Suprapubic skin (tissue), 4 donors: ENCODE data around the gene MYNN. TPM values are rescaled to one million over a fixed set of nuclear protein-coding genes. Genes with fewer than 3 reads are reported as not detected.

Experiments used
- DNase-seq, 2 donors: peaks; one replicate each; pipeline ENCODE4 v3.0.0-alpha.2; 2019; ENCODE audit warnings: low spot score in 2 of 2
- H3K27ac ChIP-seq: fragments of 200-600 bp; sonication (generic); one replicate; pipeline ENCODE4 v1.5.1; 2019
- H3K27me3 ChIP-seq: fragments of 200-600 bp; sonication (generic); one replicate; pipeline ENCODE4 v1.5.1; 2019
- H3K36me3 ChIP-seq: fragments of 200-600 bp; sonication (generic); one replicate; pipeline ENCODE4 v1.5.1; 2019
- H3K4me1 ChIP-seq: fragments of 200-600 bp; sonication (generic); one replicate; pipeline ENCODE4 v1.5.1; 2019
- H3K4me3 ChIP-seq: fragments of 200-600 bp; sonication (generic); one replicate; pipeline ENCODE4 v1.5.1; 2019; ENCODE audit warnings: mild to moderate bottlenecking
- H3K9me3 ChIP-seq: fragments of 200-600 bp; sonication (generic); one replicate; pipeline ENCODE4 v1.5.1; 2019
- CTCF ChIP-seq, 2 donors: fragments of 200-600 bp in 1 of 2; fragments of 450-650 bp in 1 of 2; sonication (generic) in 1 of 2; IDR thresholded peaks; one replicate each; pipeline ENCODE4 v1.5.1; 2016 to 2019; ENCODE audit warnings: antibody characterized with exemption in 2 of 2, mild to moderate bottlenecking in 1 of 2, moderate library complexity in 1 of 2
- EP300 ChIP-seq: sonication (generic); formaldehyde crosslinking; IDR thresholded peaks from one replicate; pipeline ENCODE4 v1.6.1; 2017; ENCODE audit warnings: antibody characterized with exemption
- POLR2A ChIP-seq, 2 donors: fragments of 450-650 bp; IDR thresholded peaks; one replicate each; pipeline ENCODE4 v1.6.1; 2017; ENCODE audit warnings: antibody characterized with exemption in 2 of 2, mild to moderate bottlenecking in 2 of 2, moderate library complexity in 2 of 2
- POLR2AphosphoS5 ChIP-seq, 3 donors: sonication (generic); formaldehyde crosslinking; IDR thresholded peaks; one replicate each; pipeline ENCODE4 v1.6.1; 2017; ENCODE audit warnings: antibody characterized with exemption in 3 of 3
- WGBS: methylation state at CpG from one replicate; pipeline ENCODE4 v1.1.5; 2018; 5-methylcytosine and 5-hydroxymethylcytosine counted together
- total RNA-seq, 4 donors: library from RNA; depleted of rRNA; stranded (reverse); fragments of >200 nt; gene quantifications; one replicate each; pipeline ENCODE4 v1.1.0, GENCODE V29; 2016

Gene MYNN
- total RNA-seq, 4 donors from 2014 or later: 13.6 to 19.2 (median 18.0) TPM

GRCh38 chr3:169790687-169791429, 17.7 kb downstream of the MYNN start:
- no peak overlapping the region for H3K27ac ChIP-seq
- WGBS: 90% methylated on average over 4 of the region's 4 CpGs
- H3K4me3 ChIP-seq: no peak overlapping the region
- H3K4me1 ChIP-seq: no peaks in the 10 kb centered on the region
- H3K36me3 ChIP-seq: peaks cover 47% of the 10 kb centered on the region
- no peaks in the 10 kb centered on the region for H3K27me3 ChIP-seq
- no peak for TF ChIP-seq POLR2AphosphoS5 (IDR thresholded peaks at IDR 0.05)
- TF ChIP-seq CTCF (IDR thresholded peaks at IDR 0.05): no peak
- no peak for TF ChIP-seq EP300
- no peak for TF ChIP-seq POLR2A (IDR thresholded peaks at IDR 0.05)
- no peak for DNase-seq
- H3K9me3 ChIP-seq: no peaks in the 10 kb centered on the region

GRCh38 chr3:169792359-169792758, 19.2 kb downstream of the MYNN start:
- 100% methylated on average over 1 of the region's 1 CpG for WGBS
- H3K4me1 ChIP-seq: no peaks in the 10 kb centered on the region
- H3K9me3 ChIP-seq: no peaks in the 10 kb centered on the region
- no peaks in the 10 kb centered on the region for H3K27me3 ChIP-seq
- peaks cover 35% of the 10 kb centered on the region for H3K36me3 ChIP-seq
- no peak for DNase-seq
- TF ChIP-seq CTCF (IDR thresholded peaks at IDR 0.05): no peak
- no peak overlapping the region for H3K27ac ChIP-seq
- H3K4me3 ChIP-seq: no peak overlapping the region

GRCh38 chr3:169804681-169805080, 31.5 kb downstream of the MYNN start:
- Histone ChIP-seq H3K4me1 (no peaks in the 10 kb centered on the region), H3K27ac (no peak overlapping the region), H3K9me3 (no peaks in the 10 kb centered on the region), H3K36me3 (peaks cover 5% of the 10 kb centered on the region), H3K4me3 (no peak overlapping the region), H3K27me3 (no peaks in the 10 kb centered on the region)
- TF ChIP-seq CTCF (IDR thresholded peaks at IDR 0.05) (no peak), POLR2AphosphoS5 (IDR thresholded peaks at IDR 0.05) (no peak), EP300 (no peak), POLR2A (IDR thresholded peaks at IDR 0.05) (no peak)
- 92% methylated on average over 3 of the region's 3 CpGs for WGBS
- no peak for DNase-seq

GRCh38 chr3:169809230-169809795, 36.1 kb downstream of the MYNN start:
- no peaks in the 10 kb centered on the region for H3K9me3 ChIP-seq
- H3K27me3 ChIP-seq: no peaks in the 10 kb centered on the region
- peaks cover 26% of the 10 kb centered on the region for H3K4me1 ChIP-seq
- WGBS: 48% methylated on average over 2 of the region's 2 CpGs
- no peak for DNase-seq
- H3K27ac ChIP-seq: no peak overlapping the region
- no peaks in the 10 kb centered on the region for H3K36me3 ChIP-seq
- no peak overlapping the region for H3K4me3 ChIP-seq
- TF ChIP-seq EP300 (no peak), CTCF (IDR thresholded peaks at IDR 0.05) (no peak), POLR2AphosphoS5 (IDR thresholded peaks at IDR 0.05) (no peak), POLR2A (IDR thresholded peaks at IDR 0.05) (no peak)

- Histone ChIP-seq H3K36me3 (no peaks in the 10 kb centered on the region), H3K9me3 (no peaks in the 10 kb centered on the region), H3K27ac (peak overlapping the region; percentile 73), H3K4me1 (peaks cover 26% of the 10 kb centered on the region), H3K4me3 (peak overlapping the region; percentile 82), H3K27me3 (no peaks in the 10 kb centered on the region)
- WGBS: 3% methylated on average over 14 of the region's 29 CpGs
- no peak for DNase-seq
- TF ChIP-seq POLR2AphosphoS5 (IDR thresholded peaks at IDR 0.05) (no peak), CTCF (IDR thresholded peaks at IDR 0.05) (no peak), EP300 (no peak), POLR2A (IDR thresholded peaks at IDR 0.05) (no peak)
These were observed 38.6 kb downstream of the MYNN start for GRCh38 chr3:169811631-169812331.
